Glutamatergic neuron (in vitro differentiated cells): ENCODE measurements around the gene ARHGAP10. TPM values are rescaled to one million over a fixed set of nuclear protein-coding genes. Genes with fewer than 3 reads are reported as not detected.

ENCODE experiments used
- DNase-seq: peaks from one replicate; pipeline ENCODE4 v3.0.0; 2022
- H3K27ac Mint-ChIP-seq: one replicate; pipeline ENCODE4 v1.8.0; 2020; ENCODE audit warnings: mild to moderate bottlenecking, mixed read lengths, inconsistent platforms; ENCODE audit not compliant: unreplicated experiment
- H3K27me3 Mint-ChIP-seq: one replicate; pipeline ENCODE4 v1.8.0; 2020; ENCODE audit warnings: mild to moderate bottlenecking, moderate library complexity, mixed read lengths, inconsistent platforms; ENCODE audit not compliant: unreplicated experiment
- H3K36me3 Mint-ChIP-seq: one replicate; pipeline ENCODE4 v1.8.0; 2020; ENCODE audit warnings: mild to moderate bottlenecking, mixed read lengths, inconsistent platforms; ENCODE audit not compliant: unreplicated experiment
- H3K4me1 Mint-ChIP-seq: one replicate; pipeline ENCODE4 v1.8.0; 2020; ENCODE audit warnings: mild to moderate bottlenecking, low read depth, mixed read lengths, inconsistent platforms; ENCODE audit not compliant: unreplicated experiment
- H3K4me3 Mint-ChIP-seq: one replicate; pipeline ENCODE4 v1.8.0; 2020; ENCODE audit warnings: mild to moderate bottlenecking, mixed read lengths, inconsistent platforms; ENCODE audit not compliant: unreplicated experiment
- H3K9me3 Mint-ChIP-seq: one replicate; pipeline ENCODE4 v1.8.0; 2020; ENCODE audit warnings: mild to moderate bottlenecking, moderate library complexity, mixed read lengths, inconsistent platforms; ENCODE audit not compliant: unreplicated experiment
- CTCF ChIP-seq: fragments of 200-600 bp; sonication (generic); IDR thresholded peaks from one replicate; pipeline ENCODE4 v1.5.0; 2021; ENCODE audit not compliant: partially characterized antibody, unreplicated experiment
- total RNA-seq: library from RNA; stranded (reverse); fragmentation: NEBNext Ultra II Directional; extraction: Animal tissue kit (Norgen Biotek cat#: 25700); gene quantifications from one replicate; pipeline ENCODE4 v1.2.1, GENCODE V29; 2021; ENCODE audit not compliant: unreplicated experiment

Gene ARHGAP10
- total RNA-seq, 1 donor from 2014 or later, result 19.7 TPM

GRCh38 chr4:147965056-147965455 lies 233.2 kb downstream of the ARHGAP10 start:
- Mint-ChIP-seq H3K27ac (no peak overlapping the region), H3K27me3 (peaks cover 3% of the 10 kb centered on the region), H3K9me3 (no peaks in the 10 kb centered on the region), H3K36me3 (no peaks in the 10 kb centered on the region), H3K4me1 (peaks cover 2% of the 10 kb centered on the region), H3K4me3 (no peak overlapping the region)
- no peak for TF ChIP-seq CTCF
- DNase-seq, result no peak

GRCh38 chr4:147965873-147966272 lies 234.0 kb downstream of the ARHGAP10 start:
- no peak overlapping the region for H3K27ac Mint-ChIP-seq
- H3K9me3 Mint-ChIP-seq, result no peaks in the 10 kb centered on the region
- DNase-seq, result no peak
- peaks cover 2% of the 10 kb centered on the region for H3K4me1 Mint-ChIP-seq
- no peaks in the 10 kb centered on the region for H3K36me3 Mint-ChIP-seq
- peaks cover 3% of the 10 kb centered on the region for H3K27me3 Mint-ChIP-seq
- H3K4me3 Mint-ChIP-seq, result no peak overlapping the region
- no peak for TF ChIP-seq CTCF

GRCh38 chr4:147968641-147969040 lies 236.8 kb downstream of the ARHGAP10 start:
- no peaks in the 10 kb centered on the region for H3K27me3 Mint-ChIP-seq

GRCh38 chr4:147969573-147970385 lies 237.9 kb downstream of the ARHGAP10 start:
- Mint-ChIP-seq H3K36me3 (no peaks in the 10 kb centered on the region), H3K4me3 (no peak overlapping the region), H3K27me3 (no peaks in the 10 kb centered on the region), H3K27ac (no peak overlapping the region), H3K9me3 (no peaks in the 10 kb centered on the region), H3K4me1 (peaks cover 2% of the 10 kb centered on the region)
- TF ChIP-seq CTCF, result no peak
- no peak for DNase-seq

More at GRCh38 chr4:147968641-147969040, 236.8 kb downstream of the ARHGAP10 start:
- no peak overlapping the region for H3K4me3 Mint-ChIP-seq
- no peak overlapping the region for H3K27ac Mint-ChIP-seq
- no peak for DNase-seq
- H3K9me3 Mint-ChIP-seq, result no peaks in the 10 kb centered on the region
- H3K36me3 Mint-ChIP-seq, result no peaks in the 10 kb centered on the region
- no peak for TF ChIP-seq CTCF
- peaks cover 2% of the 10 kb centered on the region for H3K4me1 Mint-ChIP-seq

- Mint-ChIP-seq H3K4me1 (peaks cover 3% of the 10 kb centered on the region), H3K36me3 (no peaks in the 10 kb centered on the region), H3K27me3 (no peaks in the 10 kb centered on the region), H3K4me3 (no peak overlapping the region), H3K9me3 (no peaks in the 10 kb centered on the region), H3K27ac (no peak overlapping the region)
- no peak for TF ChIP-seq CTCF
- DNase-seq, result no peak
Measured at GRCh38 chr4:147971116-147971515, 239.2 kb downstream of the ARHGAP10 start.
